ENCODE measurements around the gene MAP2K6. TPM values are rescaled to one million over a fixed set of nuclear protein-coding genes. Genes with fewer than 3 reads are reported as not detected.

Gene MAP2K6
- total RNA-seq, 2 donors from 2014 or later: 59.0 to 83.3 TPM

DNA sequence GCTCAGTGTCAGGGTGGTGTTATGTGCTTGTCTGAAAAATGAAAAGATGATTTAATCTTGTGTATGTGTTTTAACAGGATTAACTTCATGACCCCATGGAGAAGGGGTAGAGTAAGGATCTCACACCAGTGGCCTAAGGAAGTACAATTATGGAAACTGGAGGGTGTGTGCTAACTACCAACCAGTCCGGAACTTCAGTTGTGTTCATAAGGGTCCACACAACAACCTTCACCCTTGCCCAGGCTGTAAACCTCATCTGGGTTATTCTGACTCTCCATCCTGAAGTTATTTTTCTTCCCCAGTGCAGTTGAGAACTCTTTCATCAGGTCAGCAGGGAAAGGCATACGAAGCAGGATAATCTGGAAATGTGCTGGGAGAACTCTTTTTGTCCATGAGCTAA lies 158.9 kb downstream of the MAP2K6 start:
- Histone ChIP-seq H3K4me3 (no peak overlapping the region), H3K9me3 (no peaks in the 10 kb centered on the region), H3K36me3 (no peaks in the 10 kb centered on the region), H3K4me1 (no peaks in the 10 kb centered on the region), H3K27me3 (no peaks in the 10 kb centered on the region), H3K27ac (no peak overlapping the region), H3K9ac (ENCODE audit: low read depth in 2 of 2, low read length in 2 of 2) (no peak overlapping the region)
- TF ChIP-seq, protein P1, sequence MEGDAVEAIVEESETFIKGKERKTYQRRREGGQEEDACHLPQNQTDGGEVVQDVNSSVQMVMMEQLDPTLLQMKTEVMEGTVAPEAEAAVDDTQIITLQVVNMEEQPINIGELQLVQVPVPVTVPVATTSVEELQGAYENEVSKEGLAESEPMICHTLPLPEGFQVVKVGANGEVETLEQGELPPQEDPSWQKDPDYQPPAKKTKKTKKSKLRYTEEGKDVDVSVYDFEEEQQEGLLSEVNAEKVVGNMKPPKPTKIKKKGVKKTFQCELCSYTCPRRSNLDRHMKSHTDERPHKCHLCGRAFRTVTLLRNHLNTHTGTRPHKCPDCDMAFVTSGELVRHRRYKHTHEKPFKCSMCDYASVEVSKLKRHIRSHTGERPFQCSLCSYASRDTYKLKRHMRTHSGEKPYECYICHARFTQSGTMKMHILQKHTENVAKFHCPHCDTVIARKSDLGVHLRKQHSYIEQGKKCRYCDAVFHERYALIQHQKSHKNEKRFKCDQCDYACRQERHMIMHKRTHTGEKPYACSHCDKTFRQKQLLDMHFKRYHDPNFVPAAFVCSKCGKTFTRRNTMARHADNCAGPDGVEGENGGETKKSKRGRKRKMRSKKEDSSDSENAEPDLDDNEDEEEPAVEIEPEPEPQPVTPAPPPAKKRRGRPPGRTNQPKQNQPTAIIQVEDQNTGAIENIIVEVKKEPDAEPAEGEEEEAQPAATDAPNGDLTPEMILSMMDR (IDR thresholded peaks at IDR 0.05): no peak
- intact Hi-C loops (cut with DNase I): loop anchor here (10.0 kb wide), 1 partner anchor 571 kb away; no protein-coding TSS in a partner anchor
- DNase-seq: no peak

DNA sequence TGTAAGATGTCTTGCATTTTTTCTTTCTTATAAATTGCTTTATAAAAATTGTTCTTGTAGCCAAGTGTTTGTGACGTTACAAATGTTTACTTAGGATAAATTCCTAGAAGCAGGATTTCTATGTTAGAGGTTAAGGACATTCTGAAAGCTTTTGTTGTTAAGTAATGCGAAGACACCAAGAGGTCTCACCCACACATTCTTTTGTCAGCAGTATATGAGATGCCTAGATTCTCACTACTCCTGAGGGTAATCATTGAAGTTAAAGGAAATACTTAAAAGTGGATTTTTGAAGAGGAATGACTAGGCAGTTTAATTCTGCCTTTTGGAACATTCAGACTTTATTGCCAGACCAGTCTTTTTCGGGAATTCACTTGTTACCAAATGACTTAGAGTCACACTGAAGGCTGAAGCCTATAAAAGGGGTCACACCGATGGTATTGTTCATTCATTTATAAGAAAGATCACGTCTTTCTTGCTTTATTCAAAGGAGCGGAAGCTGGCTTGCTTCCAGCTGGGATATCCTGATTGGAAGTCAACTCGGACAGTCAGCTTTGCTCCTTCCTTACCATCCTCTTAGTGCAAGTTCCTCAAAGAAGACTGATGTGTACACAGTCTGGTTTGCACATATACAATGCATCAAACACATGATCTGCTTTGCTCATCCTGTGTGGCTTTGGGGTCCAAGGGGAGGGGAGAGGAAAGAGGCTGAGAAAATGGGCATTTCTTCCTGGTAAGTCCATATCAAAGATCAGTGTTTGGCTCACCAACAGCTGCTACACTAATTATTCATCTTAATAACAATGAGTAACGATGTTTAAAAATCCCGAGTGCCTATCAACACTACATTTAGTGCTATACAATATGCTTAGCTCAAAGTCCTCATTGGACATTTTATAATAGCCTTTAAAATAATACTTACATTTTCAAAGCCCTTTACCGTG lies 160.0 kb downstream of the MAP2K6 start:
- DNase-seq: no peak
- H3K4me1 ChIP-seq: no peaks in the 10 kb centered on the region
- H3K27me3 ChIP-seq: no peaks in the 10 kb centered on the region
- H3K9ac ChIP-seq (ENCODE audit: low read depth in 2 of 2, low read length in 2 of 2): no peak overlapping the region
- no peaks in the 10 kb centered on the region for H3K9me3 ChIP-seq
- no peak overlapping the region for H3K27ac ChIP-seq
- intact Hi-C loops (cut with DNase I): loop anchor here (10.0 kb wide), 1 partner anchor 570 kb away; no protein-coding TSS in a partner anchor
- no peak overlapping the region for H3K4me3 ChIP-seq
- H3K36me3 ChIP-seq: no peaks in the 10 kb centered on the region
- TF ChIP-seq, protein P1 (IDR thresholded peaks at IDR 0.05): no peak

DNA sequence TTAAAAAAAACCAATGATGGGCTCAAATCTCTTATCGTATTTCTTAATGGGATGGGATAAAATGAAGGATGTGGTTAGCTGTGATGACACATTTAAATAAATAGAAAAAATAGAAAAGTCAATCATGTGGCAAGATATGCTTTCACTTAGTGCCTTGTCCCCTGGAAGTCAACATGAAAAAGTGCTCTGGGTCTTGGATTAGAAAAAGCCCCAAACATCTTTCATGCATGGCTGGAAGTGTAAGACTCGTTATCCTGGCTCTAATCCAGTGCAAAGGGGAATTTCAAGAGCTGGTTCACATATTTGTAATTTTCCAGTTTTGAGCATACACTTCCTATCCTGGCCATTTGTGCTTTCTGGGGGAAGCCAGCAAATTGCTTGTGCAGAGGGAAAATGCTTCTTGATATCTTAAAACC lies 160.9 kb downstream of the MAP2K6 start:
- intact Hi-C loops (cut with DNase I): loop anchor here (10.0 kb wide), 1 partner anchor 569 kb away; no protein-coding TSS in a partner anchor

DNA sequence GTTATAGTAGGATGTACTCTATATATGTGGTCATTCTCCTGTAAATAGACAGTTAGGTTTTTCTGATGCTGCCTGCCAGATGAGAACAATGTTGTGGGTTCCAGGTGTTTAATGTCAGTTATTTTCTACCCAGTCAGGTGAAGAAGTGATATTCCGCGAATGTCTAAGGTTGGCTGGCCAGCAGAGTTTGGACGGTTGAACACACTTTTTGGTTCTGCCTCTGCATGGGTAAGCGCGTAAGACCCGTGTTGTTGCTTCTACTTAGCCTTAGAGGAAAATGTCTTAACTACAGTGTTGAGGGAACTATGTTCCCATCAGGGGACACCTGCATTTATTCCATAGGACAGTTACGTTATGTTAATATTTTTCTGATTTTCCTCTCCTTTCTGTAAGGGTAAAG lies 162.6 kb downstream of the MAP2K6 start:
- Histone ChIP-seq H3K36me3 (no peaks in the 10 kb centered on the region), H3K4me3 (no peak overlapping the region), H3K9ac (ENCODE audit: low read depth in 2 of 2, low read length in 2 of 2) (no peak overlapping the region), H3K4me1 (no peaks in the 10 kb centered on the region), H3K27ac (no peak overlapping the region), H3K9me3 (no peaks in the 10 kb centered on the region), H3K27me3 (no peaks in the 10 kb centered on the region)
- intact Hi-C loops (cut with DNase I): loop anchor here (10.0 kb wide), 1 partner anchor 568 kb away; no protein-coding TSS in a partner anchor
- TF ChIP-seq, protein P1 (IDR thresholded peaks at IDR 0.05): no peak
- no peak for DNase-seq

More for the DNA sequence above, 160.9 kb downstream of the MAP2K6 start:
- no peaks in the 10 kb centered on the region for H3K4me1 ChIP-seq
- H3K36me3 ChIP-seq: no peaks in the 10 kb centered on the region
- TF ChIP-seq, protein P1 (IDR thresholded peaks at IDR 0.05): no peak
- H3K4me3 ChIP-seq: no peak overlapping the region
- no peak overlapping the region for H3K9ac ChIP-seq (ENCODE audit: low read depth in 2 of 2, low read length in 2 of 2)
- H3K27ac ChIP-seq: no peak overlapping the region
- DNase-seq: no peak
- H3K9me3 ChIP-seq: no peaks in the 10 kb centered on the region
- no peaks in the 10 kb centered on the region for H3K27me3 ChIP-seq

DNA sequence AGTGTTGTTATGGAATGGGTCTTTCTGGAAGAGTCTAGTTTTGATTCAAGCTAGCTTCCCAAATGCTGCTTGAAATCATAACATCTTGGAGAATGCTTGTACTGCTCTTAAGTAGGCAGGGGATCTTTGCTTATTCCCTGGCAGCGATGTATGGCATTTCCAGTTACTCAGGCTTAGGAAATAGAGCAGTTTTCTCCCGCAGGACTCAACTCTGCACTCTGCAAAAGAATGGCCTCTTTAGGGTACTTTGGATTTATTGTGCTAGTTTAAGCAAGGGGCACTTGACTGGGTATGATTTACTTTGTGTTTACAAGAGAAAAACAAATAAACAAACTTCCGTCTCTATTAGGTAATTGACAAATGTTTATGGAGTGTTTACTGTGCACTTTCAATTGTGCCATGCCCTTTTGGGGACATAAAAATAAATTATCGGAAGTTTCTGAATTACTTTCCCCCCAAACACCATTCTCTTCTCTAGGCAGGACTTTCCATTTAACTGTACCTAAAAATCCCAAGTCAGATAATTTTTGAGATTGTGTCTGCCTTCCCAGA lies 164.0 kb downstream of the MAP2K6 start:
- no peaks in the 10 kb centered on the region for H3K36me3 ChIP-seq
- H3K4me1 ChIP-seq: no peaks in the 10 kb centered on the region
- intact Hi-C loops (cut with DNase I): loop anchor here (10.0 kb wide), 1 partner anchor 566 kb away; no protein-coding TSS in a partner anchor
- TF ChIP-seq, protein P1 (IDR thresholded peaks at IDR 0.05): no peak
- no peak overlapping the region for H3K9ac ChIP-seq (ENCODE audit: low read depth in 2 of 2, low read length in 2 of 2)
- no peak overlapping the region for H3K27ac ChIP-seq
- H3K9me3 ChIP-seq: no peaks in the 10 kb centered on the region
- H3K27me3 ChIP-seq: no peaks in the 10 kb centered on the region
- DNase-seq: no peak
- no peak overlapping the region for H3K4me3 ChIP-seq

Data from colonic mucosa (tissue), 4 donors.